ENCODE data around the gene VASP. TPM values are rescaled to one million over a fixed set of nuclear protein-coding genes. Genes with fewer than 3 reads are reported as not detected.

Gene VASP
- total and polyA plus RNA-seq, 2 of the 13 experiments (the other 11 are each of a cell fraction or from before 2014, with no cell fraction given), result 41.8 to 67.1 TPM

DNA sequence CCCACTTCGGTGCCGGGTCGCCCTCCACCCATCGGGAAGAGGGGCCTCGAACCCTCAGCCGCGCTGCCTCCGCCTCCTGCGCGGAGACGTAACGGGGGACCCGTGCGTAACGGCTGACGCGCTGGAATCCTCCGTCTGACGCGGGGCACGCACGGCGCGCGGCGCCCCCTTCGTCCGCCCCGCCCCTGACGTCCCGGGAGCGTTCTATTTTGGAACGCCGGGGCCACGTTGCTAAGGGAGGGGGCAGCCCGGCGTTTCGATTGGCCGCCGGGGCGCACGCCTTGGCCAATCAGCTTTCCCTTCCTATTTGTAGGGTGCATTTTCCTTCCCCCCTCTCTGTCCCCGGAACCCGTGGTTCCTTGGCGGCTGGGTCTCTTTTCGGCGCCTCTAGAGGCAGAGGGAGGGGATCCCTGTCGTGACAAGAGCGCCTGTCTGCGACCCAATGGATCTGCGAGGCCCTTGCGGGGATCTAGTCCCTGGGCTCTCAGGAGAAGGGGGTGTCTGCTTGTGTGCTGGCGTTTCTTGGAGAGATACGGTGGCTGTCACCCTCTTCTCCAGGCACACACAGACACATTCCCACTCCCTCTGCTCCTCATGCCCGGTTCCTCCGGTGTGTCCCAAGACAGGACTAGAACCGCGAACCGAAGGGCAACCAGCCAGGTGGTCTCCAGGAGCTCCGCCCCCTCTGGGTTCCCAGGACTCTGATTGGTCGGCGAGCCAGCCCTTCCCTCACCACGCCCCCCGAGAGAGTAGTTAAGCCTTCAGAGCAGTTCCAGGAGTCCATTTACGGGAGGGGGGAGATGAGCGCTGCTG lies 37.9 kb upstream of the VASP start (continued):
- TF ChIP-seq ZNF10 (CRISPR knock-in tag; IDR thresholded peaks at IDR 0.05; ENCODE audit: borderline replicate concordance, low read depth) (no peak), ZFY (CRISPR knock-in tag; IDR thresholded peaks at IDR 0.05) (no peak), ZNF484 (CRISPR knock-in tag; IDR thresholded peaks at IDR 0.05; ENCODE audit: borderline replicate concordance, low read depth) (no peak), ELF4 (CRISPR knock-in tag; IDR thresholded peaks at IDR 0.05; ENCODE audit: borderline replicate concordance) (0 out of 2 replicates have a peak, but pooled peaks have one; percentile 41), ZNF335 (CRISPR knock-in tag; IDR thresholded peaks at IDR 0.05) (no peak), JARID2 (CRISPR knock-in tag; IDR thresholded peaks at IDR 0.05; ENCODE audit: insufficient replicate concordance) (no peak), KLF12 (CRISPR knock-in tag; IDR thresholded peaks at IDR 0.05; ENCODE audit: borderline replicate concordance) (no peak), ZSCAN31 (CRISPR knock-in tag; IDR thresholded peaks at IDR 0.05; ENCODE audit: low read depth) (peak; percentile 60), RXRA (CRISPR knock-in tag; IDR thresholded peaks at IDR 0.05) (peak; percentile 61; the same call in 1 of the 2 replicates), ZBTB7A (CRISPR knock-in tag; IDR thresholded peaks at IDR 0.05) (no peak), ARID4A (CRISPR knock-in tag; IDR thresholded peaks at IDR 0.05; ENCODE audit: borderline replicate concordance) (peak; percentile 95), ZNF543 (CRISPR knock-in tag; IDR thresholded peaks at IDR 0.05) (no peak), ZNF709 (CRISPR knock-in tag; IDR thresholded peaks at IDR 0.05) (peak; percentile 69; the same call in 1 of the 2 replicates), TBP (CRISPR knock-in tag; IDR thresholded peaks at IDR 0.05) (peak; percentile 79; the same call in 1 of the 2 replicates), STAT5B (CRISPR knock-in tag; IDR thresholded peaks at IDR 0.05) (no peak), HOXA3 (CRISPR knock-in tag; IDR thresholded peaks at IDR 0.05) (peak; percentile 99), ZNF792 (CRISPR knock-in tag; IDR thresholded peaks at IDR 0.05) (0 out of 2 replicates have a peak, but pooled peaks have one; percentile 19), PHF8 (CRISPR knock-in tag; IDR thresholded peaks at IDR 0.05) (peak; percentile 65), HOXA5 (CRISPR knock-in tag; IDR thresholded peaks at IDR 0.05) (no peak)
- TF ChIP-seq, protein P1, sequence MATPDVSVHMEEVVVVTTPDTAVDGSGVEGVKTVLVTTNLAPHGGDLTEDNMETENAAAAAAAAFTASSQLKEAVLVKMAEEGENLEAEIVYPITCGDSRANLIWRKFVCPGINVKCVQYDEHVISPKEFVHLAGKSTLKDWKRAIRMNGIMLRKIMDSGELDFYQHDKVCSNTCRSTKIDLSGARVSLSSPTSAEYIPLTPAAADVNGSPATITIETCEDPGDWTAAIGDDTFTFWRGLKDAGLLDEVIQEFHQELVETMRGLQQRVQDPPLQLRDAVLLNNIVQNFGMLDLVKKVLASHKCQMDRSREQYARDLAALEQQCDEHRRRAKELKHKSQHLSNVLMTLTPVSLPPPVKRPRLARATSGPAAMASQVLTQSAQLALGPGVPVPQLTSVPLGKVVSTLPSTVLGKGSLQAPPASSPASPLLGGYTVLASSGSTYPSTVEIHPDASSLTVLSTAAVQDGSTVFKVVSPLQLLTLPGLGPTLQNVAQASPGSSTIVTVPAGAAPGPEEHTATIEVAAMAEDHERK (CRISPR knock-in tag; IDR thresholded peaks at IDR 0.05; ENCODE audit: low read depth), result peak; percentile 99
- TF ChIP-seq, protein P2, sequence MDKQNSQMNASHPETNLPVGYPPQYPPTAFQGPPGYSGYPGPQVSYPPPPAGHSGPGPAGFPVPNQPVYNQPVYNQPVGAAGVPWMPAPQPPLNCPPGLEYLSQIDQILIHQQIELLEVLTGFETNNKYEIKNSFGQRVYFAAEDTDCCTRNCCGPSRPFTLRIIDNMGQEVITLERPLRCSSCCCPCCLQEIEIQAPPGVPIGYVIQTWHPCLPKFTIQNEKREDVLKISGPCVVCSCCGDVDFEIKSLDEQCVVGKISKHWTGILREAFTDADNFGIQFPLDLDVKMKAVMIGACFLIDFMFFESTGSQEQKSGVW (CRISPR knock-in tag; IDR thresholded peaks at IDR 0.05; ENCODE audit: borderline replicate concordance), result no peak
- TF ChIP-seq, protein P3, sequence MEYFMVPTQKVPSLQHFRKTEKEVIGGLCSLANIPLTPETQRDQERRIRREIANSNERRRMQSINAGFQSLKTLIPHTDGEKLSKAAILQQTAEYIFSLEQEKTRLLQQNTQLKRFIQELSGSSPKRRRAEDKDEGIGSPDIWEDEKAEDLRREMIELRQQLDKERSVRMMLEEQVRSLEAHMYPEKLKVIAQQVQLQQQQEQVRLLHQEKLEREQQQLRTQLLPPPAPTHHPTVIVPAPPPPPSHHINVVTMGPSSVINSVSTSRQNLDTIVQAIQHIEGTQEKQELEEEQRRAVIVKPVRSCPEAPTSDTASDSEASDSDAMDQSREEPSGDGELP (IDR thresholded peaks at IDR 0.05; ENCODE audit: borderline replicate concordance, low read depth), result peak; percentile 54; the same call in 1 of the 2 replicates
- TF ChIP-seq, protein P4, sequence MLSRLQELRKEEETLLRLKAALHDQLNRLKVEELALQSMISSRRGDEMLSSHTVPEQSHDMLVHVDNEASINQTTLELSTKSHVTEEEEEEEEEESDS (CRISPR knock-in tag; IDR thresholded peaks at IDR 0.05; ENCODE audit: borderline replicate concordance), result no peak
